Mononuclear cell (primary cell): Measurements from ENCODE around the gene PRDX1. TPM values are rescaled to one million over a fixed set of nuclear protein-coding genes. Genes with fewer than 3 reads are reported as not detected.
"Not testable (repeated sequence)": the region's sequence is repeated elsewhere in the genome, so short reads cannot be mapped to it uniquely, and the experiment has no call there.

Experiments
- H3K27me3 ChIP-seq: 2 replicates; pipeline ENCODE4 v1.6.0; 2011; ENCODE audit warnings: low read length, control low read depth; ENCODE audit not compliant: insufficient read depth
- H3K4me1 ChIP-seq: 2 replicates; pipeline ENCODE4 v1.5.1; 2011; ENCODE audit warnings: mild to moderate bottlenecking, low read length, control low read depth; ENCODE audit not compliant: insufficient read depth
- H3K4me3 ChIP-seq: 2 replicates; pipeline ENCODE4 v1.5.1; 2011; ENCODE audit warnings: mild to moderate bottlenecking, low read length, moderate library complexity
- H3K9me3 ChIP-seq: 2 replicates; pipeline ENCODE4 v1.5.1; 2011; ENCODE audit warnings: low read depth, mild to moderate bottlenecking, control low read depth, low read length
- total RNA-seq: library from RNA; depleted of rRNA; stranded (reverse); fragments of >200 nt; gene quantifications from one replicate; pipeline ENCODE4 v1.2.3, GENCODE V29; 2012

The PRDX1 gene
- total RNA-seq, 1 donor: 27.7 TPM

DNA sequence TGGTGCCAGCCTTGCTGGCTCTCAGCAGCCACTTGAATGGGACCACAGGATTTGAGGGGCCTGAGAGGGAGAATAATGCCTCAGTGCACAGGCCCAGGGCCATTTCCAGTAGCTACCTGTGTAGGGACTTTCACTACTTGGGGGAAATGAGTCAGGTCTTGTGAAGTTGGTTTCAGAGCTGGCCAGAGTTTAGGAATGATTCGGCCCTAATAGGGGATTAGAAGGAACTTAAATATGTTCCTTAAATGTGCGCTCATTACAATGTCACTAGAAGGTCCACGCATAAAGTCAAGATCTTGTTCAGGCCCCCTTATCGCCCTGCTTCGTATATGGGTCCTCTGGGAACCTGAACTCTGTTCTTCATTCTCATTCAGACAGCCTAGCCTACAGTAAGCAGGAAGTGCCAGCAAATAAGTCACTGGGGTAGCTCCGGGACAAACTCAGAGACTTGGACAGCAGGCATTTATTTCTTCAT is 23.4 kb upstream of the PRDX1 start:
- Histone ChIP-seq H3K4me3 (no peak overlapping the region), H3K9me3 (no peaks in the 10 kb centered on the region), H3K27me3 (no peaks in the 10 kb centered on the region), H3K4me1 (peaks cover 60% of the 10 kb centered on the region)

GRCh38 chr1:45544530-45544929 is 22.8 kb upstream of the PRDX1 start:
- Histone ChIP-seq H3K27me3 (no peaks in the 10 kb centered on the region), H3K4me3 (no peak overlapping the region), H3K9me3 (no peaks in the 10 kb centered on the region), H3K4me1 (peaks cover 58% of the 10 kb centered on the region)

DNA sequence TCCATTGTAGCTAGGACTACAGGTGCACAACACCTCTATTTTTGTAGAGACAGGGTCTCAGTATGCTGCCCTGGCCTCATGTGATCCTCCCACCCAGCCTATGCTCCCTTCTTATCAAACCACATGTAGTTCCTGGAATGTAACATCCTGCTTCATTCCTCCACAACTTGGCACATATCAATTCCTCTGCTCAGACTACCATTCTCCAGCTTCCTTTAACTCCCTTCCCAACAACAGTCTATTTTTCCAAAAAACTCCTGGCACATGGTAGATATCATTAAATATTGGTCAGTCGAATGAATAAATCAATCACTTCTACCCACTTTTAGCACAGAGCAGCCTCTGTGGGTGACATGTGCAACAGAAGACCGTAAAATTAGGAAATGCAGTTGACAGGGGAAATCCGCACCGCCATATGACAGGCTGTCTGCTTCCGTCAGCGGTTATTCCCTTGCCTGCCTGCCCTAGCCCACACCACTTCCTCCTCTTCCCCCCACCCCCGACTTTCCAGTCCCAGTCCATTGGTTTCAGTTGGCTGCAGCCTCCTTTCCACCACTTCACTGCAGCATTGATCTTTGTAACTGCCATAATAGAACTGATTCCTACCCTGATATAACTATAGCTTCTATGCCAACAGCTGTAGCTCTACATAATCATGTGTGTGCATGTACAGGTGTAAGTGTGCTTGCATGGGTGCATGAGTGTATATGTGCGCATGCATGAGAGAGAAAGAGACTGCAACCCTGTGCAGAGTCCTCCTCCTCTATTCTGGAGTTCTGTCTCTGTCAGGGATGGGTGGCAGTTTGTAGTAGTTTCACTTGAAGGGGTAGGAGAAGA is 22.1 kb upstream of the PRDX1 start:
- no peak overlapping the region for H3K4me3 ChIP-seq
- no peaks in the 10 kb centered on the region for H3K9me3 ChIP-seq
- H3K27me3 ChIP-seq: no peaks in the 10 kb centered on the region
- H3K4me1 ChIP-seq: peaks cover 58% of the 10 kb centered on the region

DNA sequence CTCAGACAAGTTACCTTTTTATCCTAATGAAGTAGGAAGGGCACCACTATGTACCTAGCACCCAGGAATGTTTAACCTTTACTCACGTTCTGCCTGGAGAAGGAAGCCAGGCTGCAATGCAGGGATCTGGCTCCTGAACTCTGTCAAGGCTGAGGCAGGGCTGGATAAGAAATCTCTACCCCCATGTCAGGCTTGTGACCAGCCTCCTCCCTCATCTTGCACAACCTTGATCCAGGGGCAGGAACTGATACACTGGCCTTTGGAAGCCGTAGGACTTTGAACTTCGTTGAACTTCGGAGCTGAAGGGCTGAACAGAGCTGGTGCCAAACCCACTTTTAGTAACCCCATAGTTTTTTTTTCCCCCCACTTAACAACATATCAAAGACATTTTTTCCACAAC is 20.9 kb upstream of the PRDX1 start:
- no peaks in the 10 kb centered on the region for H3K9me3 ChIP-seq
- no peaks in the 10 kb centered on the region for H3K27me3 ChIP-seq
- H3K4me1 ChIP-seq: peaks cover 58% of the 10 kb centered on the region
- no peak overlapping the region for H3K4me3 ChIP-seq

DNA sequence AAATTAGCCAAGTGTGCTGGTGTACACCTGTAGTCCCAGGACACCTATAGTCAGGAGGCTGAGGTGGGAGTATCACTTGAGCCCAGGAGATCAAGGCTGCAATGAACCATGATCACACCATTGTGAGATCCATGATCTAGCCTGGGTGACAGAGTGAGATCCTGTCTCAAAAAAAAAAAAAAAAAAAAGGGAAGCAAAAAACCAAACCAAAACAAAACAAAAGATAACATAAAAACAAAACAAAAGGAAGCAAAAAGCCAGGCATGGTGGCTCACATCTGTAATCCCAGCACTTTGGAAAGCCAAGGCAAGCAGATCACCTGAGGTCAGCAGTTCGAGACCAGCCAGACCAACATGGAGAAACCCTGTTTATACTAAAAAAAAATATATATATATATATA is 19.5 kb upstream of the PRDX1 start:
- H3K27me3 ChIP-seq: no peaks in the 10 kb centered on the region
- H3K4me1 ChIP-seq: peaks cover 56% of the 10 kb centered on the region
- H3K9me3 ChIP-seq: no peaks in the 10 kb centered on the region
- H3K4me3 ChIP-seq: no peak overlapping the region

GRCh38 chr1:45536886-45537285 is 15.2 kb upstream of the PRDX1 start:
- Histone ChIP-seq H3K4me3 (no peak overlapping the region), H3K4me1 (peaks cover 17% of the 10 kb centered on the region), H3K9me3 (no peaks in the 10 kb centered on the region), H3K27me3 (no peaks in the 10 kb centered on the region)

GRCh38 chr1:45535988-45536766 is 14.5 kb upstream of the PRDX1 start:
- no peaks in the 10 kb centered on the region for H3K9me3 ChIP-seq
- peaks cover 10% of the 10 kb centered on the region for H3K4me1 ChIP-seq
- no peak overlapping the region for H3K4me3 ChIP-seq
- no peaks in the 10 kb centered on the region for H3K27me3 ChIP-seq

- Histone ChIP-seq H3K4me3 (no peak overlapping the region), H3K9me3 (no peaks in the 10 kb centered on the region), H3K27me3 (no peaks in the 10 kb centered on the region), H3K4me1 (peaks cover 4% of the 10 kb centered on the region)
These were observed 10.2 kb upstream of the PRDX1 start for GRCh38 chr1:45531873-45532272.

DNA sequence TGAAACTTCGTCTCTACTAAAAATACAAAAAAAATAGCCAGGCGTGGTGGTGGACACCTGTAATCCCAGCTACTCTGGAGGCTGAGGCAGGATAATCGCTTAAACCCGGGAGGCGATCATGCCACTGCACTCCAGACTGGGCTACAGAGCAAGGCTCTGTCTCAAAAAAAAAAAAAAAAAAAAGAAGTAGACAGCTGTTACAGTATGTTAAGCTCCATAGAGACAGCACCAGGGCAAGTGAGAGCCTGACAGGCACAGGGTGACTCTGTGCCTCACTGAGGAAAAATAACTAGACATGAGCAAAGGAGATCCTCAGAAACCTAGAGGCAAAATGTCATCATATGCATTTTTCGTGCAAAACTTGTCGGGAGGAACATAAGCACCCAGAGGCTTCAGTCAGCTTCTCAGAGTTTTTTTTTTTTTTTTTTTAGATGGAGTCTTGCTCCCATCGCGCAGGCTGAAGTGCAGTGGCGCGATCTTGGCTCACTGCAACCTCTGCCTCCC is 9.0 kb upstream of the PRDX1 start:
- H3K9me3 ChIP-seq: no peaks in the 10 kb centered on the region
- peaks cover 4% of the 10 kb centered on the region for H3K4me1 ChIP-seq
- no peak overlapping the region for H3K4me3 ChIP-seq
- H3K27me3 ChIP-seq: no peaks in the 10 kb centered on the region

DNA sequence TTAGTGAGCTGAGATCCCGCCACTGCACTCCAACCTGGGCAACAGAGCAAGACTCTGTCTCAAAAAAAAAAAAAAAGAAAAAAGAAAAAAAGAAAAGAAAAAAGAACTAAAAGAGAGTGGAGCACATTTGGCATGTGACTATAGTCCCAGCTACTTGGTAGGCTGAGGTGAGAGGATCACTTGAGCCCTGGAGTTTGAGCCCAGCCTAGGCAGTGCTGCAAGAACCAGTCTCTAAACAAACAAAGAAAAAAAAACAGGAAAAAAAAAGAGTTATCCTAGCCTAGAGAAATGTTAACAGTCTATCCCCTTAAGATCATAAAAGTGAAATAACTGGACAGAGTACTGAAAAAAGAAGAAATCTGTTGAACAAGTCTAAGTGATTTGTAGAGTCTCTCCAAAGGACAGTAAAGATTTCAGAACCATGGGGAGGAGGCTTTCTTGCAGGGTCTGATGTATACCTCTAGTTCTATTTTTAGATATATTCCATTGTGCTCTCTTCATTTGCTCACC is 4.5 kb upstream of the PRDX1 start:
- H3K4me1 ChIP-seq: peaks cover 14% of the 10 kb centered on the region
- no peaks in the 10 kb centered on the region for H3K9me3 ChIP-seq
- H3K4me3 ChIP-seq: no peak overlapping the region

DNA sequence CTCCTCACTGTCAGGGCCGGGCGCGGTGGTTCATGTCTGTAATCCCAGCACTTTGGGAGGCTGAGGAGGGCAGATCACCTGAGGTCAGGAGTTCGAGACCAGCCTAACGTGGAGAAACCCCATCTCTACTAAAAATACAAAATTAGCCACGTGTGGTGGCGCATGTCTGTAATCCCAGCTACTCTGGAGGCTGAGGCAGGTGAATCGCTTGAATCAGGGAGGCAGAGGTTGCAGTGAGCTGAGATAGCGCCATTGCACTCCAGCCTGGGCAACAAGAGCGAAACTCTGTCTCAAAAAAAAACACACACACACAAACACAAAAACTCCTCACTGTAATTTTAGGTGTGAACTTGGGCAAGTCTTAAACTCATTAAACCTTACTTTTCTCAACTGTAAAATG is 2.3 kb upstream of the PRDX1 start:
- H3K27me3 ChIP-seq, H3K4me3 ChIP-seq, H3K9me3 ChIP-seq: not testable (repeated sequence)
- H3K4me1 ChIP-seq: peaks cover 35% of the 10 kb centered on the region

More for the DNA sequence above, 4.5 kb upstream of the PRDX1 start:
- no peaks in the 10 kb centered on the region for H3K27me3 ChIP-seq

DNA sequence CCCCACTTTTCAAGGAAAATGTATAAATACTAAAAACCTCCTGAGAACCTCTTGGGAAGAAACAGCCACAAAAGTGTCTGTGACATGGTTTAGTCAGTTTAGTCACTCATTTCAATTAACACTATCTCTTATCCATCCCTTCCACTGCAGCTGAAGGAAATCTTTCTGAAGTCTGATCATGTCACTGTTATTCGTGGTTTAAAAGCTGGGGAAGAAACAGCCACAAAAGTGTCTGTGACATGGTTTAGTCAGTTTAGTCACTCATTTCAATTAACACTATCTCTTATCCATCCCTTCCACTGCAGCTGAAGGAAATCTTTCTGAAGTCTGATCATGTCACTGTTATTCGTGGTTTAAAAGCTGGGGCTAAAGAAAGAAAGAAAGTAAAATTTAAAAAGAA is 1.8 kb upstream of the PRDX1 start:
- peaks cover 40% of the 10 kb centered on the region for H3K4me1 ChIP-seq
- H3K9me3 ChIP-seq, H3K4me3 ChIP-seq, H3K27me3 ChIP-seq: not testable (repeated sequence)

DNA sequence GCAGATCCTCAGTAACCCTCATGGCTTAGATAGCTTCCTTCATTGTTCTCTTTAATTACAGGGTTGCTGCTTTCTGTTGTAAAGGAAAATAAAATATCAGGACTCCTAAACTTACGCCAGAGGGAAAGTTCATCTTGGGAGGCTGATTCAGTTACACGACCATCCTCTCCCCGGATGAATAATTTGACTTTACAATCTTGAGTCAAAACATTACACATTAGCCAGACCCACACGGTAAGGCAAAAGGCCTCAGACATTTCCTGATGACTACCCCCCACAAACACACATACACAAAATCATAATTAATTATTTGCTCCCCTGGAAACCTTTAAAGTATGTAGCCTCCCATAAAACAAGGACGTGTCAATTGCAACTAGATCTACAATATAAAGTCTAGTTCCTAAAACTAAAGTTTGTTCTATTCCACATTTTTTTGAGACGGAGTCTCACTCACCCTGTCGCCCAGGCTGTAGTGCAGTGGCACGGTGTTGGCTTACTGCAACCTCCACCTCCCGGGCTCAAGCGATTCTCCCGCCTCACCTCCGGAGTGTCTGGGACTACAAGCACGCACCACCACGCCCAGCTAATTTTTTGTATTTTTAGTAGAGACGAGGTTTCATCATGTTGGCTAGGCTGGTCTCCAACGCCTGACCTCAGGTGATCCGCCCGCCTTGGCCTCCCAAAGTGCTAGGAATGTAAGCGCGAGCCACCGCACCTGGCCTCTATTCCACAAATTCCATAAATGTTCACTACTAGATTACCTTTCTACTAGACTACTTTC is 830 bp upstream of the PRDX1 start:
- H3K4me1 ChIP-seq: peaks cover 42% of the 10 kb centered on the region
- no peaks in the 10 kb centered on the region for H3K27me3 ChIP-seq
- no peaks in the 10 kb centered on the region for H3K9me3 ChIP-seq
- H3K4me3 ChIP-seq: peak overlapping the region; percentile 94

GRCh38 chr1:45519774-45520173 is 1.9 kb downstream of the PRDX1 start:
- peaks cover 37% of the 10 kb centered on the region for H3K4me1 ChIP-seq
- H3K27me3 ChIP-seq, H3K4me3 ChIP-seq, H3K9me3 ChIP-seq: not testable (repeated sequence)

DNA sequence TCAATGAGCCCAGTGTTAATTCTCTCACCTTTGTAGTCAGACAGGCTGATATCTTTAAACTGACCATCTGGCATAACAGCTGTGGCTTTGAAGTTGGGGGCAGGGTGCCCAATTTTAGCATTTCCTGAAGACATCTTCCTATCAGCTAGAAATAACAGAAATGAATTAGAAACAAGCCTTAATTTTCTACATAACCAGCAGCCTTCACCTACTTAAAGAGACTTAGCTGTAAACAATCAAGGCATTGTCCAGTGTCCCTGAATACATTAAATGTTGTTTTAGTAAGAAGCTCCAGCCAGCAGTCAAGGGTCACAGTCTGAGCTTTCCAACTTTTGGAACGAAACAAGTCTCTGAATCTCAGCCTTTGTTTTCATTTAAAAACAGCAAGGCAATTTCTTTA is 2.8 kb downstream of the PRDX1 start:
- Histone ChIP-seq H3K27me3 (no peaks in the 10 kb centered on the region), H3K4me1 (peaks cover 37% of the 10 kb centered on the region), H3K9me3 (no peaks in the 10 kb centered on the region), H3K4me3 (no peak overlapping the region)
